Glomerular visceral epithelial cell (primary cell): ENCODE results near the gene HIRIP3.

Experiments used
- DNase-seq: peaks from one replicate; pipeline ENCODE4 v3.0.0-alpha.2; 2016; ENCODE audit errors: extremely low spot score

The HIRIP3 gene

DNA sequence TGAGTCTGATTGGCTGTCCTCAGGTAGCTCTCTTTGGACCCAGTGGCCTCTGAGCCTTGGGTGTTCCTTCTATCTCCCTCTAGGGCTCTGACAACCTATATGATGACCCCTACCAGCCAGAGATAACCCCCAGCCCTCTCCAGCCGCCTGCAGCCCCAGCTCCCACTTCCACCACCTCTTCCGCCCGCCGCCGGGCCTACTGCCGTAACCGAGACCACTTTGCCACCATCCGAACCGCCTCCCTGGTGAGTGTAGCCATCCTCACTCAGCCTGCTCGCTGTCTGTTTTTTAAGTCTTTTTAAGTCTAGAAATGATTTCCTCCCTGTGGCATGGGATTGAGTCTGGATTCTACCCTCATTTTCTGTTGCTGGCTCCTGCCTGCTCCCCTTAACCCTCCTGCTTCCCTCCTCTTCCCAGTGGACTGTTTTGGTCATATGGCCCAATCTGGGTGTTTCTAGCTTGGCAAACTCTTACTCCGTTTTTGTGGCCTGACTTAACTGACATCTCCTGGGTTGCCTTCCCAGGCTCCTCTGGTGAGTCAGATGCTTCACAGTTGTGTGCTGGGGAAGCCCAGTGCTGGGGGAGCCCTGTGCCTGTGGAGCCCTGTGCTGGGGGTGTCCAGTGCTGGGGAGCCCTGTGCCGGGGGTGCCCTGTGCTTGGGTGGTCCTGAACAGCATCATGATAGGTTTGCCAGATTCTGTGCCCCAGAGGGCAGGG, 11.8 kb downstream of the HIRIP3 start:
- no peak for DNase-seq

DNA sequence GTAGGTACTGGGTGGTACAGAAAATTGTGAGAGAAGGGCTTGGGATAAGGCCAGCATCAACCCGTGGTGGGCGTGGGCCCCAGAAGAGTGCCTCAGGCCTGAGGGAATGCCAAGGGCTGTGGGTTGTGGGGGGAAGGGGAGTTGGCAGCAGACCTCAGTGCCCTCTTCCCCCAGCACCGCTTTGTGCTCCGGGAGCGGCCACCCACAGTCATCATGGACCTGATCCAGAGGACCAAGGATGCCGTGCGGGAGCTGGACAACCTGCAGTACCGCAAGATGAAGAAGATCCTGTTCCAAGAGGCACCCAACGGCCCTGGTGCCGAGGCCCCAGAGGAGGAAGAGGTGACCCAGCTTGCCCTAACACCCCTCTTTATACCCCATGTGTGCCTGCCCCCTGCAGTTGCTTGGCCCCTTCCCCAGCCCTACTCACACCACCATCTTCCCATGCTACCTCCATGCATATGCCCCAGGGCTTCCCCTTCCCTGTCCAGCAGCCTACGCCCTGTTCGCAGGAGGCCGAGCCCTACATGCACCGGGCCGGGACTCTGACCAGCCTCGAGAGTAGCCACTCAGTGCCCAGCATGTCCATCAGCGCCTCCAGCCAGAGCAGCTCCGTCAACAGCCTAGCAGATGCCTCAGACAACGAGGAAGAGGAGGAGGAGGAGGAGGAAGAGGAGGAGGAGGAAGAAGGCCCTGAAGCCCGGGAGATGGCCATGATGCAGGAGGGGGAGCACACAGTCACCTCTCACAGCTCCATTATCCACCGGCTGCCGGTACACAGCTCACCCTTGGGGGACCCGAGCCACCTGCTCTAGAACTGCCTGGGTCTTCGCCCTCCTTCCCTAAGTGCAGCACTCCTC, 12.6 kb downstream of the HIRIP3 start:
- no peak for DNase-seq

DNA sequence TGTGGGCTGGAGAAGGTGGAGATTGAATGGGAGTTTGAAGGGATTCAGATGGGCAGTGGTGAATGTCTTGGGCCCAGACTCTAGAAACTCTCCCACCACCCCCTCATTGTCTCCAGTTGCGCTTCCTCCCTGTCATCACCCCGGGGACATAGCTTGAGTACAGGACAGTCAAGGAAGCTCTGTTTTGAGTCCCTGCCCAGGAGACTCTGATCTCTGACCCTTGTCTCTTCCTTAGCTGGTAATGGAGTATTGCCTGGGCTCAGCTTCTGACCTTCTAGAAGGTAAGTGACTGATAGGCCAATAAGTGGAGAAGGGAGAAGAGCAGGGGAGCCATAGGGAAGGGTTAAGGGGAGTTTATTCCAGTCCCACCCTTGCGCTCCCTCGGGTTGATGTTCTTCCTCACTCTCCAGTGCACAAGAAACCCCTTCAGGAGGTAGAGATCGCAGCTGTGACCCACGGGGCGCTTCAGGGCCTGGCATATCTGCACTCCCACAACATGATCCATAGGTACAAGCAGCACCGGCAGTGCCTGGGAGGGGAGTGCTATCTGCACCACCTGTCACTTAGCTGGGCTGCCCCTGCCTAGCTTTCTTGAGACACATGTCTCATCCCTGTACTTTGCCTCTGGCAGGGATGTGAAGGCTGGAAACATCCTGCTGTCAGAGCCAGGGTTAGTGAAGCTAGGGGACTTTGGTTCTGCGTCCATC, 16.7 kb downstream of the HIRIP3 start:
- DNase-seq = no peak

GRCh38 chr16:29978081-29978480, 17.3 kb downstream of the HIRIP3 start:
- no peak for DNase-seq

DNA sequence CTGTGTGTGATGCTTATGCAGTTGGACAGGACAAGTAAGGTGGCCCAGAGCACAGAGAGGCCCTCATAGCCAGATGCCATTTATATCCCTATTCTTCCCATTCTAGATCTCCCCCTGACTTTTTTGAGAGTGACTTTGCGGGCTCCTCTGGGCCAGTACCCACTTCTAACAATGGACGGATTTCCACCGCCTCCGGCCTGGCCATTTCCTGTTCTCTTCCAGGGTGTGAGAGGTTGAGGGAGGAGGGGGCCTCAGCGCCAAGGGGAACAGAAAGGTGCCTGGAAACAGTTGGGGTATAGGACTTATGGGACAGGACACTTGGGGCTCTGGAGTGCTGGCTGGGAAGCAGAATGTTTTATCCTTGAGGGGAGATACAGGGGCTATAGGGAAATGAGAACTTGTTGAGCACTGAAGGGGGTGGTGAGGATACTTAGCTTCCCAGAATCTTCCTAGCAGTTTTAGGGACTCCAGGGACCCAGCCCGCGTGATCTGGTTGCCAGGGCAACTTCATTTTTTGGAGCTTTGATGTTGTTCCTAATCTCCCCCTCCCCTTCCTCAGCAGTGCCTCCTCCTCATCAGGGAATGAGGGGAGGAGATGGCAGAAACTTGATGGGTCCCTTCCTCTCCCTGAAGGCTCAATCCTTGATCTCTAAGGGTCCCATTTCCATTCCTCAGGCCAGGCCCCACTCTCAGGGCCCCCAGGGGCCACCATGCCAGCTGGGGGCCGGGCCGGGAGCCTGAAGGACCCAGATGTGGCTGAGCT, 18.2 kb downstream of the HIRIP3 start:
- no peak for DNase-seq

DNA sequence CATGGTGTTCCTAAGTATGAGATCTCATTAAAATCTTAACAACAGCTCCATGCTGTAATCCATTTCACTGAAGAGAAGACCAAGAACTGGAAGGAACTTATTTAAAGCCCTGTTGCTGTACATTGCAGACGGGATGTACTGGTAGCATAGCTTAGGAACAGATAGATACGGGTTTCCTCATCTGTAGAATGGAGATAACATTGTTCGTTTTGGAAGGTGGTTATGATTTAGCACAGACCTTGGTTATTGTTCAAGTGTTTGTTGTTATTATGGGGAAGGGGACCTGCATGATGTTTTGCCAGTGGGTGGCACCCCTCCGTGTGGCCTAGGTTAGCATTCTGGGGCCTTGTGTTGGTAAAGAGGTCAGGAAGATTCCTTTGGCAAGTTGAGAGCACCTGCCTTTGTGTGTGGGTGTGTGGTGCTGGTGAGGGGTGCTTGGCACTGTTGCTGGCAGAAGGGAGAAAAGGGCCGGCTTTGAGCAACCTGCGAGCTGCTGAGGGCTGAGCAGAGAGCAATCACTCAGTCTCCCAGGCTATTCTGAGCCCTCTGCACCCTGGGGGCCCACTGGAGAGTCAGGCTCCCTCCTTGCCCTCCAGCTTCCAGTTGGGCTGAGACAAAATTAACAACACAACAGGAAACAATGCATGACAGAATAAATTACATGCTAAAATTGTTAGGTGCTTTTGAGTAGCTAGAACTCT, 19.5 kb downstream of the HIRIP3 start:
- DNase-seq = no peak

DNA sequence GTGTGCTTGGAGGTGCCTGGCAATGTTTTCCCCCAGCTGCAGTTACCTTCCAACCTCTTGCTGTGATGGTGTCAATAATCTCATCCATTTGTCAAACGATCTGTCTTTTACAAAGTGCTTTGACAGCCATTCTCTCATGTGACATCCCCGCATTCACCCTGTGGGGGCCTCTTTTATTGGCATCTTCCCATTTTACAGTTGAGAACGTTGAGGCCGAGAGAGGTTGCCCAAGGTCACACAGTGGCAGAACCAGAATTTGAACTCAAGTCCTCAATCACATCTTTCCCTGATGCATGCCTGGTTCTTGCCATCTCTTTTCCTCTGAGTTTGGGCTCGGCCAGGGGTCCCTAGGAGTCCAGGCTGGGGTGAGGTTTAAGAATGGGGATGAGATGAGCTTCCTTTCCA, 20.3 kb downstream of the HIRIP3 start:
- DNase-seq = no peak

- DNase-seq = no peak
Measured at GRCh38 chr16:29974291-29975133, 20.9 kb downstream of the HIRIP3 start.

DNA sequence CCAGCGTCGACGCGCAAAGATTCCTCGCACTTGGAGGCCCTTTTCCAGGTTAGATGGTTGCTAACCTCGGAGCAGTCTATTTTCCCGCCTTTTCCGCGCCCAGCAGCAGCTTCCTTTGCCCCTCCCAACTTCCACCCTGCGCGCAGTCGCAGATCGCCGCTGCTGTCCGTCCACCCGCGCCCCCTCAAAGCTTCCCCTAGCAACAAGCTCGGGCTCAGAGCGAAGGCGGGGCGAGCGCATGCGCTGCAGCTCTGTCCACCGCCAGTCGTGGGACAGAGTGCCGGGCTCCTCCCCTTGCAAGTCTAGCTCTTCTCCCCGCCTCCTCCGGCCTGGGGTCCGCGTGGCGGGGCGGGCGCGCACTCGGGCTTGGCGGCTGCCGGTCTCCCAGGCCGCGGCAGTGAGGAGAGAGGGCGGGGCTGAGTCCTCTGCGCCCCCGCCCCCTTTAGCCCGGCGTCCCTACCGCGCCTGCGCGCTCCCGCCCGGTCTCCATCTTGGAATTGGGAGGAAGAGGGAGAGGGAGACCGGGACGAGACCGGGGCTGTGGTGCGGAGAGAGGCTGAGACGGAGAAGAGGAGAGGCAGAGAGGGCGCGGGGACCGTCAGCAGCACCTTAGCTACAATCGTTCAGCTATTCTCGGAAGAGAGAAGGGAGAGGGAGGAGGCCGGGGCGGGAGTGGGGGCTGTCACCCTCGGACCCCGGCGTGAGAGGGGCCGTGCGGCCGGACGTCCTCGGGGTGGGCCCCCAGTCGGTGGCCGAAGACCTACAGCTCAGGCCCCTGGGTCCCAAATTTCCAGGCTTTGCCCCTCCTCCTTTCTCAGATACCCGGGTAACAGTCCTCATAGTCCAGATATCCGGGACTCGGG, 21.8 kb downstream of the HIRIP3 start, which contains the start of gene TAOK2:
TAOK2 (plus strand) TSS at position 485 of the 863 bp plus-strand sequence. CDS start 3,905 bp downstream, outside the sequence.
- DNase-seq = peak; percentile 99

DNA sequence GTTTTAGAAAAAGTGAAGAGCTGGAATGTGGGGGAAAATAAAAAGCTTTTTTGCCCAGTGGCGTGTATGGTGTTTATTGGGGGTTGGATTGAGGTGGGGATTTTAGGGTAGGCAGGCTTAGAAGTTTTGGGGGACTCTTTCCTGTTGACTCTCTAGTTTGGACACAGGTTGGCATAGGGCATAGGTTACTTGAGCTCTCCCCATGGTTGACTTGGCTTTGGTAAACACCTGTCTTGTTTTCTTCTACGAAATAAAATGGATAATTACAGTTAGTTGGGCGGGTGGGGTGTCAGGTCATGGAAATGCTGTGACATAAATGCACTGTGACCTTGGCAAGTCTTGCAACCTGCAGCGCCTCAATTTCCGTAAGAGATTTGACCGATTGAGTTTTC, 22.4 kb downstream of the HIRIP3 start:
- DNase-seq = no peak

DNA sequence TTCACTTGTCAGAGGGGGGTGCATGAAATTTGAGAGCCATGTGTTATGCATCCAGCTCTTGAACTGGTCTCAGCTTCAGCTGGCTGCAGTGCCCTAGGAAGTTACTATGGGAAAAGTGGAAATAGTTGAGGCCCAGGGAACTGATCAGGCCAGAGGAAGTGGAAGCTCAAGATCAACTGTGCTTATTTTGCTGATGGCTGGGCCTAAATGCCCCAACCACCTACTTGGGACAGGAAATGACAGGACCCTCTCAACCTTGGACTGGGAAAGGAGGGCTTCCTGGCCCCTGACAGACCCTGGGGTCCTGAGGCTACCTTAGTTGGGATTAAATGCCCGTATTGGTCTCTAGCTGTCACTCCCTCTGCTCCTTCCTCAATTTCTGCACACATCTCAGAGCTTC, 22.9 kb downstream of the HIRIP3 start:
- no peak for DNase-seq

DNA sequence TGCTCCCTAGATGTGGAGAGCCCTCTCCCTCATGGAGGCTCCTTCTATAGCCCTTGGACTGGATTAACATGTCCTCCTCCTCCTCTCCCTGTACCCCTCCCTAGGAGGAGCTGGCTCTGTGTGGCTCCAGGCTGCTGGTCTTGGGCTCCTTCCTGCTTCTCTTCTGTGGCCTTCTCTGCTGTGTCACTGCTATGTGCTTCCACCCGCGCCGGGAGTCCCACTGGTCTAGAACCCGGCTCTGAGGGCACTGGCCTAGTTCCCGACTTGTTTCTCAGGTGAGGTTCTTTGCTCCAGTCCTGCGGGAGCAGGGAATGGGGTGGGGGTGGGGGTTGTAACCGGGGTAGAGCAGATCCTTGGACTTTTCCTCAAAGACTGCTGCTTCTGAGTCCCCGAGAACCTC, 24.1 kb downstream of the HIRIP3 start:
- DNase-seq = no peak

GRCh38 chr16:29968205-29968604, 27.2 kb downstream of the HIRIP3 start:
- no peak for DNase-seq

DNA sequence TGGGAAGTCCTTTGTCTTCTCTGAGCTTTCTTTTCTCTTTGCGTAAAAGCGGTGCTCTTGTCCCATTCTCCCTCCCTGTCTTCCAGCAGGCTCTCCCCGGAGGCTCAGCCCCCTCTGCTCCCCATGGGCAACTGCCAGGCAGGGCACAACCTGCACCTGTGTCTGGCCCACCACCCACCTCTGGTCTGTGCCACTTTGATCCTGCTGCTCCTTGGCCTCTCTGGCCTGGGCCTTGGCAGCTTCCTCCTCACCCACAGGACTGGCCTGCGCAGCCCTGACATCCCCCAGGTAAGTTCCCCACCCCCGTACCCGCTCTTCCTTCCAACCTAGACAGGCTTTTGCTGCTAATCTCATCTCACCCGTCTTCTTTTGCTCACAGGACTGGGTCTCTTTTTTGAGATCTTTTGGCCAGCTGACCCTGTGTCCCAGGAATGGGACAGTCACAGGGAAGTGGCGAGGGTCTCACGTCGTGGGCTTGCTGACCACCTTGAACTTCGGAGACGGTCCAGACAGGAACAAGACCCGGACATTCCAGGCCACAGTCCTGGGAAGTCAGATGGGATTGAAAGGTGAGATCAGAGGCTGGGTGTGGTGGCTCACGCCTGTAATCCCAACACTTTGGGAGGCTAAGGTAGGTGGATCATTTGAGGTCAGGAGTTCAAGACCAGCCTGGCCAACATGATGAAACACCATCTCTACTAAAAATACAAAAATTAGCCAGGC, 32.2 kb downstream of the HIRIP3 start:
- DNase-seq = no peak

- DNase-seq = peak; percentile 21
Measured at GRCh38 chr16:29962344-29962994, 32.9 kb downstream of the HIRIP3 start.

GRCh38 chr16:29961479-29962343, 33.7 kb downstream of the HIRIP3 start, which contains the start of gene TMEM219:
Gene TMEM219, plus strand, starts transcription at chr16:29962079. Its CDS starts 1,065 bp downstream, at chr16:29963144.
- DNase-seq = peak; percentile 92

DNA sequence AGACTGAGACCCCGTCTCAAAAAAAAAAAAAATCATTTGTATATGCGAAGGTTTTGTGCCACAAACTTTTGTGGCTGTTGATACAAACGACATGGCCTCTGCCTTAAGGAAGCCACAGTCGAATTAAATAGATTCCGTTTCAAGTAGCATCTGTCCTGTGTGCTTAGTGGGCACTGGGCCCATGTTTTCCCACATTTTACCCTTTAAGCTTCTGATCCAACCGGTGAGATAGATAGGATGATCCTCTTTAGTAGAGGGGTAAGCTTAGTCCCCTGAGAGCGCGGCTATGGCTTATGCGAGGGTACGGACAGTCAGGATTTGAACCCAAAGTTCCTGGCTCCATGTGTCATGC, 34.3 kb downstream of the HIRIP3 start:
- no peak for DNase-seq
